Cardiac fibroblast (primary cell): ENCODE measurements around the gene WDR90.

Experiments used
- DNase-seq, 2 donors: peaks; one replicate each; pipeline versions ENCODE4 v3.0.0 to v3.0.0-alpha.2; 2010; ENCODE audit warnings: low read depth in 2 of 2
- H3K4me3 ChIP-seq, 2 donors: replicated peaks in 1 of 2; 1 replicate in 1 of 2; 2 replicates in 1 of 2; pipeline ENCODE4 v1.5.1; 2011; ENCODE audit warnings: low read depth in 2 of 2, low read length in 2 of 2, mild to moderate bottlenecking in 2 of 2, moderate library complexity in 1 of 2
- CTCF ChIP-seq: IDR thresholded peaks from one replicate; pipeline ENCODE4 v1.5.1; 2011; ENCODE audit warnings: low read depth, mild to moderate bottlenecking, low read length, inconsistent platforms

Gene WDR90

GRCh38 chr16:678209-678857 lies 29.2 kb downstream of the WDR90 start:
- H3K4me3 ChIP-seq, result no peak overlapping the region
- no peak for DNase-seq
- no peak for TF ChIP-seq CTCF

GRCh38 chr16:678858-679813 lies 30.0 kb downstream of the WDR90 start:
- TF ChIP-seq CTCF, result no peak
- H3K4me3 ChIP-seq, result peak overlapping the region; percentile 50 to 52
- DNase-seq, result peak; percentile 36 to 59

GRCh38 chr16:679814-680624 lies 30.9 kb downstream of the WDR90 start, which contains the start of gene STUB1:
Gene STUB1, plus strand, starts transcription at chr16:680410. Its CDS starts 116 bp downstream, at chr16:680526.
- TF ChIP-seq CTCF, result no peak
- DNase-seq, result peak; percentile 88 to 90
- peak within 1 kb of the TSS; percentile 75 to 80 for H3K4me3 ChIP-seq

GRCh38 chr16:680625-680945 lies 31.4 kb downstream of the WDR90 start:
- no peak for TF ChIP-seq CTCF
- DNase-seq, result no peak
- H3K4me3 ChIP-seq, result peak overlapping the region; percentile 75 to 80

GRCh38 chr16:680967-681745 lies 32.0 kb downstream of the WDR90 start:
- TF ChIP-seq CTCF, result no peak
- peak overlapping the region; percentile 75 to 80 for H3K4me3 ChIP-seq
- DNase-seq, result peak; percentile 58 to 63

- DNase-seq, result peak; percentile 31 to 46
- no peak for TF ChIP-seq CTCF
- H3K4me3 ChIP-seq, result peak overlapping the region; percentile 75 to 80
These were observed 32.7 kb downstream of the WDR90 start for GRCh38 chr16:681746-682427.
